GM18909 (cell line): ENCODE measurements around the gene SLC17A2.
"Not testable (repeated sequence)": the region's sequence is repeated elsewhere in the genome, so short reads cannot be mapped to it uniquely, and the experiment has no call there.

ENCODE experiments used
- ATAC-seq: cut with Tn5 transposase; IDR thresholded peaks from one replicate; pipeline ENCODE4 v1.9.1; 2021; ENCODE audit warnings: mild to moderate bottlenecking; ENCODE audit not compliant: unreplicated experiment, poor library complexity

Gene SLC17A2

GRCh38 chr6:25952535-25952934 lies 22.0 kb upstream of the SLC17A2 start:
- ATAC-seq: no peak

- ATAC-seq: no peak
These were observed 21.0 kb upstream of the SLC17A2 start for GRCh38 chr6:25951296-25952032.

GRCh38 chr6:25950297-25950696 lies 19.8 kb upstream of the SLC17A2 start:
- ATAC-seq: no peak

GRCh38 chr6:25949695-25950094 lies 19.2 kb upstream of the SLC17A2 start:
- ATAC-seq: no peak

- not testable (repeated sequence) for ATAC-seq
These were observed 17.0 kb upstream of the SLC17A2 start for GRCh38 chr6:25947492-25947891.

GRCh38 chr6:25946631-25947030 lies 16.1 kb upstream of the SLC17A2 start:
- no peak for ATAC-seq

- ATAC-seq: not testable (repeated sequence)
These were observed 15.2 kb upstream of the SLC17A2 start for GRCh38 chr6:25945738-25946137.

GRCh38 chr6:25944688-25945574 lies 14.4 kb upstream of the SLC17A2 start:
- ATAC-seq: peak; percentile 94

GRCh38 chr6:25943887-25944286 lies 13.4 kb upstream of the SLC17A2 start:
- no peak for ATAC-seq

- no peak for ATAC-seq
These were observed 12.2 kb upstream of the SLC17A2 start for GRCh38 chr6:25942561-25943147.

GRCh38 chr6:25939593-25939992 lies 9.1 kb upstream of the SLC17A2 start:
- no peak for ATAC-seq

- ATAC-seq: no peak
These were observed 5.5 kb upstream of the SLC17A2 start for GRCh38 chr6:25935953-25936352.

- ATAC-seq: no peak
These were observed 4.3 kb upstream of the SLC17A2 start for GRCh38 chr6:25934735-25935313.

- ATAC-seq: no peak
These were observed 3.7 kb upstream of the SLC17A2 start for GRCh38 chr6:25934156-25934555.

- no peak for ATAC-seq
These were observed 869 bp upstream of the SLC17A2 start for GRCh38 chr6:25931411-25931709.

GRCh38 chr6:25929785-25930184 lies 706 bp downstream of the SLC17A2 start:
- not testable (repeated sequence) for ATAC-seq

- ATAC-seq: no peak
These were observed 1.7 kb downstream of the SLC17A2 start for GRCh38 chr6:25928562-25929324.

- no peak for ATAC-seq
These were observed 2.7 kb downstream of the SLC17A2 start for GRCh38 chr6:25927756-25928216.

- ATAC-seq: no peak
These were observed 3.3 kb downstream of the SLC17A2 start for GRCh38 chr6:25927178-25927577.

- no peak for ATAC-seq
These were observed 4.6 kb downstream of the SLC17A2 start for GRCh38 chr6:25925876-25926275.
